ENCODE data around the gene TXLNB.

Gene TXLNB

DNA sequence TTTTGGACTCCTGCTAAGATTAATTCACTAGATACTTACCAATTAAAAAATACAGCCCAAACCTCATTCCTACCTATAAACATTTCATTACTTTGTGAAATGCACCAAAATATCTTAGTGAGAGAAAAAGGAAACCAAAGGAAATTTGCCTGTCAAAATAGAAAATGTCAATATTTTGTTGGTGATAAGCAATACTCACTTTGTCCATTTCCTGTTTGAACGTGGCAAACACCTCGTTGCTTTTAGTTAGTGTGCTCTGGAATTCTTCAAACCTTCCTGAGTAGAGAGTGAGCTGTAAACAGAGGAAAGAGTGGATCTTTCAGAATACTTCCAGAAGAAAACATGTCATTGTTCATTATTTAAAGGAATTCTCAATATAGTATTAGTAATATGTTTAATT lies 44.2 kb downstream of the TXLNB start:
- in situ Hi-C loops (cut with HindIII; ENCODE audit: low sequenced_read_pairs): no loop called here
- TF ChIP-seq, protein P1, sequence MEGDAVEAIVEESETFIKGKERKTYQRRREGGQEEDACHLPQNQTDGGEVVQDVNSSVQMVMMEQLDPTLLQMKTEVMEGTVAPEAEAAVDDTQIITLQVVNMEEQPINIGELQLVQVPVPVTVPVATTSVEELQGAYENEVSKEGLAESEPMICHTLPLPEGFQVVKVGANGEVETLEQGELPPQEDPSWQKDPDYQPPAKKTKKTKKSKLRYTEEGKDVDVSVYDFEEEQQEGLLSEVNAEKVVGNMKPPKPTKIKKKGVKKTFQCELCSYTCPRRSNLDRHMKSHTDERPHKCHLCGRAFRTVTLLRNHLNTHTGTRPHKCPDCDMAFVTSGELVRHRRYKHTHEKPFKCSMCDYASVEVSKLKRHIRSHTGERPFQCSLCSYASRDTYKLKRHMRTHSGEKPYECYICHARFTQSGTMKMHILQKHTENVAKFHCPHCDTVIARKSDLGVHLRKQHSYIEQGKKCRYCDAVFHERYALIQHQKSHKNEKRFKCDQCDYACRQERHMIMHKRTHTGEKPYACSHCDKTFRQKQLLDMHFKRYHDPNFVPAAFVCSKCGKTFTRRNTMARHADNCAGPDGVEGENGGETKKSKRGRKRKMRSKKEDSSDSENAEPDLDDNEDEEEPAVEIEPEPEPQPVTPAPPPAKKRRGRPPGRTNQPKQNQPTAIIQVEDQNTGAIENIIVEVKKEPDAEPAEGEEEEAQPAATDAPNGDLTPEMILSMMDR (IDR thresholded peaks at IDR 0.05; ENCODE audit: low read depth, low read length): no peak
- no peak for DNase-seq (ENCODE audit: low read depth, low spot score)
- no peak overlapping the region for H3K4me3 ChIP-seq (ENCODE audit: low read depth, low read length)

DNA sequence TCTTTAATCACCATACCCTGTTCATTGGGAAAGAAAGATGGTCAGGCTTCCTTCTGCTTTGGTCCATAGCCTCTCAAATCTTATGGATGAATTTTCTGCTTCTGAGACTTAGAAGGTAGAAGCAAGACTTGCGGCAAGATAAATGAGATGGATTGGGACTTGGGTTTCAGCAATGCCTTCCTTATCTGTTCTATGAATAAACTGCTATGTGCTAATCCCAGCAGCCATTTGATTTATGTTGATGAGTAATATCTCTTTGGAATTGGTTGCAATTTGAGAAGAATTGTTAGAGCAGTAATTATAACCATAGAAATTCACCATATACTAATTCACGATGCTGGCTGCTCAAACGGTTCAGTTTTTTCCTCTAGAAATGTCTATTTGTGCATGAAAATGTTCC lies 48.3 kb downstream of the TXLNB start:
- no peak overlapping the region for H3K4me3 ChIP-seq (ENCODE audit: low read depth, low read length)
- TF ChIP-seq, protein P1 (IDR thresholded peaks at IDR 0.05; ENCODE audit: low read depth, low read length): no peak
- in situ Hi-C loops (cut with HindIII; ENCODE audit: low sequenced_read_pairs): no loop called here
- peak; percentile 21 for DNase-seq (ENCODE audit: low read depth, low spot score)

DNA sequence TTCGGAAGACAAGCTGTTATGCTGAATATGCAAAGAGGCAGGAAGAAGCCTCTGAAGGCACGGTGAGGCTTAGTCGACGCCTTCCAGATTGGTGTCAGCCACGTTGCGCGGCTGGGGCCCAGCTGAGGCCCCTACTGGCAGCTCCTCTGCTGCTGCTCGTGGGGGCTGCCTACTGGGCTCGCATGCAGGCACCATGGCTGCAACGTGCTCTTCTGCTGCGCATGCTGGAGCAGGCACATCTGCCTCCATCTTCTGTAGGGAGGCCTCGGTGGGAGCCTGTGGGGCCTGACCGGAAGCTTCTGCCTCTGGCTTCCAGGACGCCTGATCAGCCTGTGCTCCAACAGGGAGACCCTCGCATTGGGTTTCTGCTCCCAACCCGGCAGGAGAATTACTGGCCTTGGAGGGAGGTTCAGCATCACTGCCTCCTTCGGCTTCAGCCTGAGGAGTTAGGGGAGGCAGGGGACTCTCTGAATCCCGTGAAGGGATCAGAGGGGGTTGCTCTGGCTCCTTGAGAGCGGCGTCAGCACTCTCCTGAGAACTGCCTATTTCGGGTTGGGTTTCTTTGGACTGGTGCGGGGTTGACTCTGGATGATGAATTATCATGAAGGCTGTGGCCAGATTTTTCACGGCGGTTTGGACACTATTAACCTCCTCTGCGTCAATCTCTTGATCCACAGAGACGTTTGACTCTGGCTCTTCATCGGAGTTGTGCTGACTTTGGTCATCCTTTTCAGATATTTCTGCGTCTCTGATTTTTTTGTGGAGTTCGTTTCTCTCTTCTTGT lies 49.1 kb downstream of the TXLNB start:
- in situ Hi-C loops (cut with HindIII; ENCODE audit: low sequenced_read_pairs): no loop called here
- H3K4me3 ChIP-seq (ENCODE audit: low read depth, low read length): no peak overlapping the region
- TF ChIP-seq, protein P1 (IDR thresholded peaks at IDR 0.05; ENCODE audit: low read depth, low read length): no peak
- DNase-seq (ENCODE audit: low read depth, low spot score): no peak

DNA sequence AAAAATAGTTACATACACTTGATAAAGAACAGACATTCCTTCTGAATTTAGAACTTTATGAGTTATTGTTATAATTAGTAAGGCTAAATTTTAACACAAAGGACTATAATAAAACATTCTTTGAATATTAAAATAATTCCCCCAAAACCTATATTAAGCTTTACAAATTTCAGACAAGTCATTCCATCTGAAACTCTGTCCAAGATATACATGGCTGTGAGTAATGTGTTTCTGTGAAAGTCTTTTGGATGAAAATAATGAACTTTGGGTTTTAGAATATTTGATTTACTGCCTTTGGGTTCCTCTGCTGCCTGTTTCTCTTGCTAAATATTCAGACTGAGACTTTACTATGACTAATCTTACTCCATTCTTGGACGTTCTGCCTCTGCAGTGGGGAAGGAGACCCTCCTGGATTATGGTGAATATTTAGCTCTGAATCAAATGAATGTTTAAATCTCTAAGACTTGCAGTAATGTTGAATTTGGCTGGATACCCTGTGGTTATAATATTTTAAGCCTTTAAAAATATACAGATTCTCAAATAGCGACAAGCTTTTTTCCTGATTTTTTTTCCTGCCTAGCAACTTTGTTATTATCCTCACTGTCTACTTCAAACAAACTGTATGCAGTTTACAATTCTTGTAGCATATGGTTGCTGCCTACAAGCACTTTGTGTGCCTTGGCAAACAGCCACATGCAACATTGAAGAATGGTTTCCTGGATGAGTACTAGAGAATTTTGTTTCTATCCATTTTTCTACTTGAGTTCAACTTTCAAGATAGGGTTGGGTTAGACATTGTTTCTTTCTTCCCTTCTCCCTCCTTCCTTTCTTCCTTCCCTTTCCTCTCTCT lies 51.4 kb downstream of the TXLNB start:
- DNase-seq (ENCODE audit: low read depth, low spot score): peak; percentile 93
- in situ Hi-C loops (cut with HindIII; ENCODE audit: low sequenced_read_pairs): no loop called here
- H3K4me3 ChIP-seq (ENCODE audit: low read depth, low read length): no peak overlapping the region
- TF ChIP-seq, protein P1 (IDR thresholded peaks at IDR 0.05; ENCODE audit: low read depth, low read length): no peak

DNA sequence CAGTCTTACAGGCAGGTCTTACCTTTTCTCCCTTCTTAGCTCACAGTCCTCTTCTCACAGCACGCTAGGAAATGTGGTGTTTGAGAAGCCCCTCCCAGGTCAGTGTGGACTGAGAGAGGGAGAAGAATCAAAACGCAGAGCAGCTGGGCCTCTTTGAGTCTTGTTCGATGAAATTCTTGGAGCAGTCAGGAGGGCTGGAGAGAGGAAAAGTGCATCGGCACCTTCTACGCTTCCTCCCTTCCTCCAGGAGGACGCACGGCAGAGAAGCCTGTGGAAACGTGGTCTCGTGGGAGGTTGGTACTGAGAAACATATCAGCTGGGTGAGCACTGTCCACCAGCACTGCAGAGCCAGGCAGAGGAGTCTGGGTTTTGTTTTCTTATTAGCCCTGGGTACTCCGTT lies 52.7 kb downstream of the TXLNB start:
- TF ChIP-seq, protein P1 (IDR thresholded peaks at IDR 0.05; ENCODE audit: low read depth, low read length): no peak
- DNase-seq (ENCODE audit: low read depth, low spot score): no peak
- in situ Hi-C loops (cut with HindIII; ENCODE audit: low sequenced_read_pairs): no loop called here
- no peak overlapping the region for H3K4me3 ChIP-seq (ENCODE audit: low read depth, low read length)

DNA sequence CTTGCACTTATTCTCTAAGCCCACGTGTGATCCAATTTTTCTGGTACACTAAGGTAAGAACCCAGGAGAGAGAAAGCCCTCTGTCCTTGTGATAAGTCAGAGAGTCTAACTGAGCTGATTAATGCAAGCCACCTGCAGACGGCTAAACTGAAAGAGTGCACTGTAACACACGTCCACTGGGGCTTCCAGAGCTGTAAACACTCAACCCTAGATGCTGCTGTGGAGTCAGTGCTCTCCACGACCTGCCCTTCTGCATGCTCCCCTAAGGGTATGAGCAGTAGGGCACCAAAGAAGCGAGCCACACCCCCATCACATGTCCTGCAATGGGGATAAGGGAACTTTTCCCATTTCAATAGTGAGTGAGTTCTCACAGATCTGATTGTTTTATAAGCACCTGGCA lies 55.7 kb downstream of the TXLNB start:
- in situ Hi-C loops (cut with HindIII; ENCODE audit: low sequenced_read_pairs): no loop called here

More for the DNA sequence above, 55.7 kb downstream of the TXLNB start:
- no peak for DNase-seq (ENCODE audit: low read depth, low spot score)
- no peak overlapping the region for H3K4me3 ChIP-seq (ENCODE audit: low read depth, low read length)
- TF ChIP-seq, protein P1 (IDR thresholded peaks at IDR 0.05; ENCODE audit: low read depth, low read length): no peak

Measured in astrocyte of the spinal cord (primary cell).